Measurements from ENCODE around the gene RIN3. TPM values are rescaled to one million over a fixed set of nuclear protein-coding genes. Genes with fewer than 3 reads are reported as not detected.

RIN3 gene
- total and polyA plus RNA-seq, 2 donors (not counting 3 experiments of a cell fraction or from before 2014, with no cell fraction given), result 5.1 to 20.8 TPM

DNA sequence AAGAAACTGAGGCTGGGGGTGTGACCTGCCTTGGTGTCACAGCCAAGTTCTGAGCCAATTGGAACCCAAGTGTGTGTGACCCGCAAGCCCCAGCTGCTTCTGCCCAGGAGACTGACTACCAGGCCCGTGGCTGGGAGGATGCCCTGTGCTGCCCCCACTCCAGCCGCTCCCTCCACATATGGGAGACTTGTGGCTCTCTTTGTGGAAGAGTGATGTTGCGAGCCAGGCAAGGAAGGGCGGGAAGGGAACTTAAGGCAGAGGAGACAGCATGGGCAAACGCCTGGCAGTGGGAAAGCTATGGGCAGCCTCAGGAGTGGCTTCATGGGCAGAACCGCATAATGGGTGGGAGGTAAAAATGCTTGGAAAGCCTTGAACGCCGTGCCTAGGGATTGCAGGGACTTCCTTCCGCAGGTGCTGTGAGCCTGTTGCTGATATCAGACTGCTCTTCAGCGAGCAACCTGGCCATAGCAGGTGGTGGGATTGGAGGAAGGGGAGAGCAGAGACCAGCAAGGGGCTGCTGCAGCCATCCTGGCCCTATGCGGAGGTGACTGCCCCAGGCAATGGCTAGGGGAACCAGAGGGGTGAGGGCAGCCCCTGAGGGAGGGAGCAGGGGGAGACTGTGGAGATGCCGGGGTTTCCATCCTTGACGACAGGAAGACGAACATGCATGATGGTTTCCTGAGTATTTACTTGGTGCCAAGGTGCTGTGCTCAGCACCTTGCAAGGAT, 119.1 kb downstream of the RIN3 start:
- H3K27ac ChIP-seq (ENCODE audit: insufficient read depth, low read depth, low read length), result no peak overlapping the region
- DNase-seq (ENCODE audit: low read depth, low spot score), result no peak
- dilution Hi-C loops (cut with MboI; ENCODE audit: extremely low pct_ligation_motif_present, low sequenced_read_pairs) (no loop called here), intact Hi-C loops (cut with micrococcal nuclease) (no loop called here)
- no peaks in the 10 kb centered on the region for H3K36me3 ChIP-seq (ENCODE audit: control insufficient read depth in 2 of 2, extremely low read depth in 1 of 2, insufficient read depth in 2 of 2, low read length in 2 of 2)
- no TSS peak for BruUV-seq (replicated peaks)
- CTCF ChIA-PET, result no interaction called here
- H3K27me3 ChIP-seq (ENCODE audit: control insufficient read depth in 2 of 2, insufficient read depth in 2 of 2, low read length in 2 of 2), result no peaks in the 10 kb centered on the region
- H3K4me3 ChIP-seq (replicated peaks in 1 of 3; ENCODE audit: insufficient read depth in 1 of 3, low read depth in 1 of 3, low read length in 3 of 3), result no peak overlapping the region
- H3K79me2 ChIP-seq (ENCODE audit: control insufficient read depth, insufficient read depth, low read length), result no peaks in the 10 kb centered on the region
- H3K4me1 ChIP-seq (ENCODE audit: control insufficient read depth, extremely low read depth, insufficient read depth, low read length), result no peaks in the 10 kb centered on the region
- TF ChIP-seq POLR2A (IDR thresholded peaks at IDR 0.05; ENCODE audit: low read depth, low read length), result no peak
- no peak for TF ChIP-seq POLR2AphosphoS5 (IDR thresholded peaks at IDR 0.05; ENCODE audit: insufficient read depth, low read depth, low read length)
- TF ChIP-seq JUN (IDR thresholded peaks at IDR 0.05; ENCODE audit: borderline replicate concordance, insufficient read depth, insufficient read length, low read depth), result no peak
- TF ChIP-seq, protein P1, sequence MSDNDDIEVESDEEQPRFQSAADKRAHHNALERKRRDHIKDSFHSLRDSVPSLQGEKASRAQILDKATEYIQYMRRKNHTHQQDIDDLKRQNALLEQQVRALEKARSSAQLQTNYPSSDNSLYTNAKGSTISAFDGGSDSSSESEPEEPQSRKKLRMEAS (IDR thresholded peaks at IDR 0.05; ENCODE audit: insufficient read depth, insufficient read length), result no peak
- TF ChIP-seq MYC (IDR thresholded peaks at IDR 0.05; ENCODE audit: low read depth, low read length), result no peak
- TF ChIP-seq, protein P2, sequence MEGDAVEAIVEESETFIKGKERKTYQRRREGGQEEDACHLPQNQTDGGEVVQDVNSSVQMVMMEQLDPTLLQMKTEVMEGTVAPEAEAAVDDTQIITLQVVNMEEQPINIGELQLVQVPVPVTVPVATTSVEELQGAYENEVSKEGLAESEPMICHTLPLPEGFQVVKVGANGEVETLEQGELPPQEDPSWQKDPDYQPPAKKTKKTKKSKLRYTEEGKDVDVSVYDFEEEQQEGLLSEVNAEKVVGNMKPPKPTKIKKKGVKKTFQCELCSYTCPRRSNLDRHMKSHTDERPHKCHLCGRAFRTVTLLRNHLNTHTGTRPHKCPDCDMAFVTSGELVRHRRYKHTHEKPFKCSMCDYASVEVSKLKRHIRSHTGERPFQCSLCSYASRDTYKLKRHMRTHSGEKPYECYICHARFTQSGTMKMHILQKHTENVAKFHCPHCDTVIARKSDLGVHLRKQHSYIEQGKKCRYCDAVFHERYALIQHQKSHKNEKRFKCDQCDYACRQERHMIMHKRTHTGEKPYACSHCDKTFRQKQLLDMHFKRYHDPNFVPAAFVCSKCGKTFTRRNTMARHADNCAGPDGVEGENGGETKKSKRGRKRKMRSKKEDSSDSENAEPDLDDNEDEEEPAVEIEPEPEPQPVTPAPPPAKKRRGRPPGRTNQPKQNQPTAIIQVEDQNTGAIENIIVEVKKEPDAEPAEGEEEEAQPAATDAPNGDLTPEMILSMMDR (IDR thresholded peaks at IDR 0.05; ENCODE audit: extremely low read depth in 1 of 2, insufficient read depth in 1 of 2, low read depth in 1 of 2, low read length in 2 of 2), result no peak
- no peak for TF ChIP-seq GATA2 (IDR thresholded peaks at IDR 0.05; ENCODE audit: insufficient read depth, insufficient read length, low read depth, low read length)
- TF ChIP-seq EZH2 (IDR thresholded peaks at IDR 0.05; ENCODE audit: borderline replicate concordance, low read depth, low read length, severe bottlenecking), result no peak
- TF ChIP-seq FOS (IDR thresholded peaks at IDR 0.05; ENCODE audit: borderline replicate concordance, insufficient read depth, low read length), result no peak
- no peak overlapping the region for H2AFZ ChIP-seq (ENCODE audit: low read depth, low read length)
- POLR2A ChIA-PET, result no interaction called here
- H3K9me1 ChIP-seq (replicated peaks; ENCODE audit: control insufficient read depth, extremely low read depth, insufficient read depth, low read length), result no peaks in the 10 kb centered on the region
- H3K4me2 ChIP-seq (ENCODE audit: insufficient read depth, low read length), result no peak overlapping the region
- H4K20me1 ChIP-seq (replicated peaks; ENCODE audit: control insufficient read depth, extremely low read depth, insufficient read depth, low read length), result no peaks in the 10 kb centered on the region
- no peak for FAIRE-seq
- H3K9ac ChIP-seq (replicated peaks; ENCODE audit: extremely low read depth, insufficient read depth, low read length), result no peak overlapping the region
- H3K9me3 ChIP-seq (replicated peaks; ENCODE audit: control insufficient read depth, insufficient read depth, low read length), result no peaks in the 10 kb centered on the region
